Neuronal stem cell (in vitro differentiated cells): ENCODE data around the gene MYZAP.

Experiments used
- DNase-seq: peaks from one replicate; pipeline ENCODE4 v3.0.0-alpha.2; 2013; ENCODE audit warnings: low spot score
- H2AFZ ChIP-seq: one replicate; pipeline ENCODE4 v1.6.1; 2013; ENCODE audit warnings: mild to moderate bottlenecking, low read length, inconsistent platforms
- H2AK5ac ChIP-seq: 2 replicates; pipeline ENCODE4 v1.6.1; 2013; ENCODE audit warnings: low read depth, mild to moderate bottlenecking, inconsistent platforms, low read length, moderate library complexity, mixed read lengths
- H2BK120ac ChIP-seq: 2 replicates; pipeline ENCODE4 v1.6.1; 2013; ENCODE audit warnings: low read depth, mild to moderate bottlenecking, inconsistent platforms, low read length, moderate library complexity, mixed read lengths
- H2BK12ac ChIP-seq: one replicate; pipeline ENCODE4 v1.6.1; 2013; ENCODE audit warnings: low read length, inconsistent platforms
- H2BK15ac ChIP-seq: 2 replicates; pipeline ENCODE4 v1.6.1; 2013; ENCODE audit warnings: mild to moderate bottlenecking, low read length, inconsistent platforms, mixed read lengths
- H2BK5ac ChIP-seq: one replicate; pipeline ENCODE4 v1.6.1; 2013; ENCODE audit warnings: inconsistent platforms, mild to moderate bottlenecking, low read length, moderate library complexity
- H3K14ac ChIP-seq: one replicate; pipeline ENCODE4 v1.6.1; 2013; ENCODE audit warnings: low read length, inconsistent platforms
- H3K18ac ChIP-seq: 2 replicates; pipeline ENCODE4 v1.6.1; 2013; ENCODE audit warnings: low read length, inconsistent platforms
- H3K23ac ChIP-seq: 2 replicates; pipeline ENCODE4 v1.6.1; 2013; ENCODE audit warnings: low read depth, mild to moderate bottlenecking, mixed read lengths, low read length, inconsistent platforms; ENCODE audit not compliant: poor library complexity
- H3K27ac ChIP-seq: replicated peaks from 3 replicates; pipeline ENCODE4 v1.5.1; 2013; ENCODE audit warnings: low read length, inconsistent platforms
- H3K27me3 ChIP-seq, 3 experiments: 2 replicates each; pipeline ENCODE4 v1.6.1; 2013; ENCODE audit warnings: low read length in 3 of 3, mild to moderate bottlenecking in 2 of 3, inconsistent platforms in 1 of 3, low read depth in 1 of 3, mixed read lengths in 1 of 3, moderate library complexity in 1 of 3; ENCODE audit not compliant: control insufficient read depth in 3 of 3, insufficient read depth in 3 of 3
- H3K36me3 ChIP-seq, 2 donors: replicated peaks in 1 of 2; 2 replicates each; pipeline ENCODE4 v1.6.1; 2013; ENCODE audit warnings: low read length in 2 of 2; ENCODE audit not compliant: control insufficient read depth in 2 of 2, insufficient read depth in 2 of 2
- H3K4ac ChIP-seq: 2 replicates; pipeline ENCODE4 v1.6.1; 2013; ENCODE audit warnings: inconsistent platforms, mild to moderate bottlenecking, low read length, moderate library complexity
- H3K4me1 ChIP-seq, 2 donors: 1 replicate in 1 of 2; 2 replicates in 1 of 2; pipeline ENCODE4 v1.6.1; 2013; ENCODE audit warnings: low read length in 2 of 2, low read depth in 1 of 2; ENCODE audit not compliant: control insufficient read depth in 2 of 2, insufficient read depth in 1 of 2
- H3K4me2 ChIP-seq: one replicate; pipeline ENCODE4 v1.6.1; 2013; ENCODE audit warnings: mild to moderate bottlenecking, low read length, inconsistent platforms; ENCODE audit not compliant: insufficient read depth, poor library complexity, severe bottlenecking
- H3K4me3 ChIP-seq, 2 donors: 2 replicates each; pipeline ENCODE4 v1.5.1; 2013; ENCODE audit warnings: low read length in 2 of 2, mild to moderate bottlenecking in 2 of 2, inconsistent platforms in 1 of 2, moderate library complexity in 1 of 2
- H3K79me1 ChIP-seq: one replicate; pipeline ENCODE4 v1.6.1; 2013; ENCODE audit warnings: low read depth, mild to moderate bottlenecking, inconsistent platforms, low read length, moderate library complexity
- H3K9ac ChIP-seq: one replicate; pipeline ENCODE4 v1.6.1; 2013; ENCODE audit warnings: mild to moderate bottlenecking, low read depth, low read length, inconsistent platforms; ENCODE audit not compliant: poor library complexity
- H3K9me3 ChIP-seq, 2 donors: replicated peaks in 1 of 2; 2 replicates each; pipeline versions ENCODE3 to v1.6.1; 2013; ENCODE audit warnings: low read length in 2 of 2, mild to moderate bottlenecking in 2 of 2, inconsistent platforms in 1 of 2, low read depth in 1 of 2, mixed read lengths in 1 of 2, moderate library complexity in 1 of 2; ENCODE audit not compliant: control insufficient read depth in 2 of 2, insufficient read depth in 1 of 2
- H4K8ac ChIP-seq: one replicate; pipeline ENCODE4 v1.6.1; 2013; ENCODE audit warnings: low read depth, mild to moderate bottlenecking, inconsistent platforms, low read length, moderate library complexity
- H4K91ac ChIP-seq: one replicate; pipeline ENCODE4 v1.6.1; 2013; ENCODE audit warnings: low read length, low read depth, mild to moderate bottlenecking, inconsistent platforms; ENCODE audit not compliant: poor library complexity
- WGBS, 2 donors: extraction: QIAGEN DNeasy Blood & Tissue Kit; methylation state at CpG; one replicate each; pipeline ENCODE4 v1.1.7; 2013; ENCODE audit warnings: missing lambda C conversion rate in 2 of 2, mixed read lengths in 1 of 2; ENCODE audit not compliant: insufficient read length in 2 of 2, insufficient replicate concordance in 1 of 2; ENCODE audit errors: extremely low coverage in 2 of 2; 5-methylcytosine and 5-hydroxymethylcytosine counted together

The MYZAP gene

GRCh38 chr15:57692709-57693108 lies 101.0 kb downstream of the MYZAP start:
- Histone ChIP-seq H3K79me1 (no peaks in the 10 kb centered on the region), H3K9ac (no peak overlapping the region), H3K9me3 (no peaks in the 10 kb centered on the region), H3K23ac (no peak overlapping the region), H2BK5ac (no peak overlapping the region), H4K8ac (no peak overlapping the region), H2BK12ac (no peak overlapping the region), H4K91ac (no peak overlapping the region), H3K4ac (no peak overlapping the region), H2BK15ac (no peak overlapping the region), H2BK120ac (no peak overlapping the region), H3K27me3 (peaks cover 0 to 2% (median 0%) of the 10 kb centered on the region in 3 experiments), H3K18ac (no peak overlapping the region), H3K4me3 (no peak overlapping the region), H2AK5ac (no peak overlapping the region), H3K36me3 (no peaks in the 10 kb centered on the region), H3K4me1 (peaks cover 0 to 1% of the 10 kb centered on the region in 2 donors), H3K14ac (no peak overlapping the region), H2AFZ (no peak overlapping the region), H3K4me2 (no peak overlapping the region), H3K27ac (no peak overlapping the region)
- no CpG with 5 or more reads among the region's 1 CpG for WGBS, 2 donors
- no peak for DNase-seq

GRCh38 chr15:57694279-57694678 lies 102.6 kb downstream of the MYZAP start:
- Histone ChIP-seq H4K8ac (no peak overlapping the region), H2BK15ac (no peak overlapping the region), H2AFZ (no peak overlapping the region), H2BK12ac (no peak overlapping the region), H2BK120ac (no peak overlapping the region), H3K9me3 (no peaks in the 10 kb centered on the region), H3K27me3 (peaks cover 0 to 7% (median 0%) of the 10 kb centered on the region in 3 experiments), H2BK5ac (no peak overlapping the region), H3K9ac (no peak overlapping the region), H3K4me1 (peaks cover 0 to 1% of the 10 kb centered on the region in 2 donors), H3K27ac (no peak overlapping the region), H3K4me3 (no peak overlapping the region), H3K14ac (no peak overlapping the region), H2AK5ac (no peak overlapping the region), H4K91ac (no peak overlapping the region), H3K18ac (no peak overlapping the region), H3K4me2 (no peak overlapping the region), H3K4ac (no peak overlapping the region), H3K36me3 (no peaks in the 10 kb centered on the region), H3K23ac (no peak overlapping the region), H3K79me1 (no peaks in the 10 kb centered on the region)
- no peak for DNase-seq
- no CpG with 5 or more reads among the region's 1 CpG for WGBS, 2 donors

DNA sequence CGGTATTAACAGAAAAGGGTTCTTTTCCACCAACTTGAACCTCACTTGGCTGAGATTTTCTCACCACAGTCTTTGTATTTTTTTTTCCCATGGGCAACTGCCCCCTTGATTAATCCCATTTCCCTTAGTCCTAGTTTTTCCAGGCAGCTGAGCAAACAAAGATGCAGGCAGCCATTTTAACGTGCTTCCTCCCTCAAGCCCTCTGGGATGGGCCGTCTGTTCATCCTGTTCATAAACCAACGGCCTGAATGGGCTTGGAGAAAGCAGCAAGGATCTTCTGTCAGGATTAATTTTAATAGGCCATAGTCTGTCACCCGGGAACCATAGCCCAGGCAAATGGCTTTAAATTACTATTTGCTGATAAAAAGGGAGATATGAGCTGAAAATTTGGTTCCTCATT lies 104.4 kb downstream of the MYZAP start:
- H3K9ac ChIP-seq = no peak overlapping the region
- H2BK5ac ChIP-seq = no peak overlapping the region
- H3K9me3 ChIP-seq = no peaks in the 10 kb centered on the region
- H3K79me1 ChIP-seq = no peaks in the 10 kb centered on the region
- no peak overlapping the region for H3K23ac ChIP-seq
- H3K4me3 ChIP-seq = no peak overlapping the region
- H4K8ac ChIP-seq = no peak overlapping the region
- H4K91ac ChIP-seq = no peak overlapping the region
- H3K27me3 ChIP-seq = peaks cover 0 to 16% (median 0%) of the 10 kb centered on the region in 3 experiments
- no peaks in the 10 kb centered on the region for H3K36me3 ChIP-seq
- no peak overlapping the region for H2BK120ac ChIP-seq
- H2BK12ac ChIP-seq = no peak overlapping the region
- no peak overlapping the region for H3K14ac ChIP-seq
- H3K4me1 ChIP-seq = peaks cover 0 to 1% of the 10 kb centered on the region in 2 donors
- H3K27ac ChIP-seq = no peak overlapping the region
- whole genome bisulfite sequencing, 2 donors = no CpG with 5 or more reads among the region's 5 CpGs
- no peak overlapping the region for H3K18ac ChIP-seq
- no peak for DNase-seq
- H2AK5ac ChIP-seq = no peak overlapping the region
- H2AFZ ChIP-seq = peak overlapping the region; percentile 87
- H2BK15ac ChIP-seq = no peak overlapping the region
- no peak overlapping the region for H3K4me2 ChIP-seq
- H3K4ac ChIP-seq = no peak overlapping the region

GRCh38 chr15:57697588-57697987 lies 105.9 kb downstream of the MYZAP start:
- Histone ChIP-seq H3K79me1 (no peaks in the 10 kb centered on the region), H3K18ac (no peak overlapping the region), H3K14ac (no peak overlapping the region), H3K23ac (no peak overlapping the region), H2AK5ac (no peak overlapping the region), H2BK5ac (no peak overlapping the region), H2BK120ac (no peak overlapping the region), H2BK15ac (no peak overlapping the region), H4K8ac (no peak overlapping the region), H3K27ac (no peak overlapping the region), H2AFZ (no peak overlapping the region), H3K9me3 (no peaks in the 10 kb centered on the region), H3K9ac (no peak overlapping the region), H3K4me2 (no peak overlapping the region), H2BK12ac (no peak overlapping the region), H3K36me3 (no peaks in the 10 kb centered on the region), H3K27me3 (peaks cover 0 to 29% (median 0%) of the 10 kb centered on the region in 3 experiments), H3K4me3 (no peak overlapping the region), H4K91ac (no peak overlapping the region), H3K4ac (no peak overlapping the region), H3K4me1 (peaks cover 0 to 1% of the 10 kb centered on the region in 2 donors)
- no peak for DNase-seq
- no CpG with 5 or more reads among the region's 4 CpGs for WGBS, 2 donors
